ENCODE data around the gene B4GALNT2. TPM values are rescaled to one million over a fixed set of nuclear protein-coding genes. Genes with fewer than 3 reads are reported as not detected.

B4GALNT2 gene
- total and polyA plus RNA-seq, 2 of the 8 experiments (the other 6 are each of a cell fraction or from before 2014, with no cell fraction given), result not detected

- no peak for FAIRE-seq
- no peak for TF ChIP-seq EZH2 (IDR thresholded peaks at IDR 0.05; ENCODE audit: low read depth, low read length, severe bottlenecking)
- TF ChIP-seq POLR2AphosphoS5 (IDR thresholded peaks at IDR 0.05; ENCODE audit: low read depth, low read length), result no peak
- TF ChIP-seq SIN3A (conservative IDR thresholded peaks at IDR 0.05 in 1 of 2, IDR thresholded peaks at IDR 0.05 in 1 of 2; ENCODE audit: low read depth in 1 of 2, low read length in 2 of 2), result no peak
- no peak for TF ChIP-seq SP1 (IDR thresholded peaks at IDR 0.05; ENCODE audit: low read depth, low read length)
- no peak for TF ChIP-seq SRF (IDR thresholded peaks at IDR 0.05; ENCODE audit: low read depth, low read length)
- TF ChIP-seq KDM5A (IDR thresholded peaks at IDR 0.05; ENCODE audit: low read length), result no peak
- no peak for TF ChIP-seq JUND (IDR thresholded peaks at IDR 0.05; ENCODE audit: low read length)
- TF ChIP-seq TAF1 (IDR thresholded peaks at IDR 0.05; ENCODE audit: low read depth, low read length), result no peak
- TF ChIP-seq CTCF (IDR thresholded peaks at IDR 0.05; ENCODE audit: control extremely low read depth in 1 of 3, insufficient read depth in 1 of 3, low read depth in 1 of 3, low read length in 3 of 3), result no peak
- TF ChIP-seq CEBPB (IDR thresholded peaks at IDR 0.05; ENCODE audit: low read depth, low read length), result no peak
- TF ChIP-seq ATF2 (IDR thresholded peaks at IDR 0.05; ENCODE audit: low read length), result no peak
These were observed 10.0 kb upstream of the B4GALNT2 start for GRCh38 chr17:49122566-49122965.

More at GRCh38 chr17:49122566-49122965, 10.0 kb upstream of the B4GALNT2 start:
- no peak overlapping the region for H3K4ac ChIP-seq (replicated peaks; ENCODE audit: insufficient read length, low read depth, low read length)
- no peak overlapping the region for H4K8ac ChIP-seq (ENCODE audit: extremely low read depth, insufficient read depth, low read length)
- H3K23ac ChIP-seq (ENCODE audit: insufficient read length), result no peak overlapping the region
- peaks cover 10 to 11% of the 10 kb centered on the region in 2 experiments; a peak in 3 of 4 replicates for H3K9me3 ChIP-seq (ENCODE audit: insufficient read depth in 2 of 2, low read depth in 1 of 2, low read length in 1 of 2)
- no peak overlapping the region for H2AFZ ChIP-seq (ENCODE audit: low read length)
- no peak overlapping the region for H4K5ac ChIP-seq (ENCODE audit: insufficient read length, low read depth, low read length)
- H3K14ac ChIP-seq (ENCODE audit: insufficient read length), result no peak overlapping the region
- H3K79me2 ChIP-seq (ENCODE audit: control insufficient read depth in 1 of 2, insufficient read depth in 2 of 2, low read length in 2 of 2), result no peaks in the 10 kb centered on the region
- POLR2A ChIA-PET (ENCODE audit: partially characterized antibody), result no interaction called here
- H3K27ac ChIP-seq (ENCODE audit: low read depth, low read length), result no peak overlapping the region
- H2AK5ac ChIP-seq (ENCODE audit: low read depth, low read length), result no peak overlapping the region
- H3K56ac ChIP-seq (replicated peaks; ENCODE audit: insufficient read length, low read depth, low read length), result no peak overlapping the region
- H3K4me2 ChIP-seq (ENCODE audit: insufficient read depth in 1 of 2, low read depth in 2 of 2, low read length in 2 of 2), result no peak overlapping the region
- H3K4me1 ChIP-seq (replicated peaks in 1 of 4; ENCODE audit: control insufficient read depth in 3 of 4, insufficient read depth in 4 of 4, low read length in 3 of 4), result no peaks in the 10 kb centered on the region; a peak in 1 of 7 replicates
- no peaks in the 10 kb centered on the region for H4K20me1 ChIP-seq (replicated peaks in 1 of 2; ENCODE audit: control insufficient read depth in 1 of 2, insufficient read depth in 2 of 2, low read length in 2 of 2)
- H3K36me3 ChIP-seq (ENCODE audit: control insufficient read depth in 2 of 4, insufficient read depth in 4 of 4, low read length in 3 of 4), result no peaks in the 10 kb centered on the region
- no peaks in the 10 kb centered on the region for H3K27me3 ChIP-seq (replicated peaks in 1 of 4; ENCODE audit: control insufficient read depth in 3 of 4, extremely low read depth in 1 of 4, insufficient read depth in 3 of 4, low read length in 3 of 4)
- H2BK15ac ChIP-seq (ENCODE audit: low read length), result no peak overlapping the region
- no peak overlapping the region for H3K18ac ChIP-seq (ENCODE audit: extremely low read depth, low read length)
- no peaks in the 10 kb centered on the region for H3K79me1 ChIP-seq (ENCODE audit: low read depth, low read length)
- no peak overlapping the region for H3K4me3 ChIP-seq (ENCODE audit: extremely low read depth in 1 of 4, insufficient read depth in 2 of 4, low read depth in 3 of 4, low read length in 4 of 4)
- CTCF ChIA-PET (ENCODE audit: partially characterized antibody), result no interaction called here
- no peak overlapping the region for H4K91ac ChIP-seq (replicated peaks; ENCODE audit: insufficient read length, low read length)
- no peak for DNase-seq (ENCODE audit: low read depth in 1 of 2, low spot score in 2 of 2)
- no peak overlapping the region for H3K9ac ChIP-seq (replicated peaks in 1 of 4; ENCODE audit: extremely low read depth in 1 of 4, low read depth in 3 of 4, low read length in 3 of 4)
- WGBS, 2 experiments (ENCODE audit: extremely low coverage in 1 of 2, insufficient coverage in 1 of 2, insufficient read length in 1 of 2, insufficient replicate concordance in 2 of 2, low coverage in 1 of 2, low lambda C conversion rate in 2 of 2, missing lambda C conversion rate in 1 of 2), result 83% methylated on average over 4 of the region's 4 CpGs; no CpG with 5 or more reads in 1 of the 2 experiments
- H2BK120ac ChIP-seq (replicated peaks; ENCODE audit: low read depth, low read length), result no peak overlapping the region
- no peaks in the 10 kb centered on the region for H3K23me2 ChIP-seq (ENCODE audit: low read depth, low read length)
- no peak overlapping the region for H2BK5ac ChIP-seq (ENCODE audit: low read depth, low read length)
- no peak overlapping the region for H2BK20ac ChIP-seq (ENCODE audit: low read length)
- no peak overlapping the region for H2BK12ac ChIP-seq (ENCODE audit: low read depth, low read length)
